Testis (tissue), 5 donors: ENCODE data around the gene CERS5. TPM values are rescaled to one million over a fixed set of nuclear protein-coding genes. Genes with fewer than 3 reads are reported as not detected.

Experiments
- DNase-seq: peaks from one replicate; pipeline ENCODE4 v3.0.0-alpha.2; 2019
- H3K27ac ChIP-seq, 2 donors: fragments of 200-600 bp; sonication (generic); one replicate each; pipeline ENCODE4 v1.5.1; 2019
- H3K27me3 ChIP-seq: fragments of 200-600 bp; sonication (generic); one replicate; pipeline ENCODE4 v1.5.1; 2019
- H3K36me3 ChIP-seq: fragments of 200-600 bp; sonication (generic); one replicate; pipeline ENCODE4 v1.5.1; 2017; ENCODE audit warnings: low read depth; ENCODE audit errors: missing control alignments
- H3K4me1 ChIP-seq: fragments of 200-600 bp; sonication (generic); one replicate; pipeline ENCODE4 v1.5.1; 2019
- H3K4me3 ChIP-seq, 2 donors: fragments of 200-600 bp; sonication (generic); one replicate each; pipeline ENCODE4 v1.5.1; 2017 to 2019
- H3K9me3 ChIP-seq: fragments of 200-600 bp; sonication (generic); one replicate; pipeline ENCODE4 v1.5.1; 2017
- POLR2A ChIP-seq: fragments of 450-650 bp; IDR thresholded peaks from one replicate; pipeline ENCODE4 v1.6.1; 2017; ENCODE audit warnings: antibody characterized with exemption, mild to moderate bottlenecking, moderate library complexity
- WGBS, 2 donors: methylation state at CpG; one replicate each; pipeline ENCODE4 v1.1.5; 2018; 5-methylcytosine and 5-hydroxymethylcytosine counted together
- intact Hi-C: fragments of 100-400 bp; cut with DNase I; formaldehyde crosslinking; loops from one replicate; pipeline ENCODE4 v1.15.1; 2023; ENCODE audit warnings: low total_unique reads
- long read RNA-seq, 2 donors: transcript quantifications; one replicate each; lab custom pipeline, GENCODE V29; 2026
- polyA plus RNA-seq: library from polyadenylated mRNA; stranded (reverse); fragments of 350-450 nt; fragmentation: Illumina TruSeq; extraction: RNeasy Lipid Tissue Mini Kit (QIAGEN cat#74804); gene quantifications from one replicate; pipeline ENCODE4 v1.2.3, GENCODE V29; 2014; ENCODE audit warnings: low read depth, low replicate concordance; ENCODE audit not compliant: insufficient read depth
- total RNA-seq, 2 donors: library from RNA; depleted of rRNA; stranded (reverse); fragments of >200 nt; gene quantifications; one replicate each; pipeline ENCODE4 v1.2.3, GENCODE V29; 2016
- TF ChIP-seq, protein P1 (sequence below), 3 experiments: fragments of 450-650 bp in 2 of 3; fragments of 200-600 bp in 1 of 3; sonication (generic) in 1 of 3; IDR thresholded peaks; one replicate each; pipeline ENCODE4 v1.5.1; 2016 to 2019; ENCODE audit warnings: antibody characterized with exemption in 3 of 3, mild to moderate bottlenecking in 2 of 3, moderate library complexity in 1 of 3

Gene CERS5, protein sequence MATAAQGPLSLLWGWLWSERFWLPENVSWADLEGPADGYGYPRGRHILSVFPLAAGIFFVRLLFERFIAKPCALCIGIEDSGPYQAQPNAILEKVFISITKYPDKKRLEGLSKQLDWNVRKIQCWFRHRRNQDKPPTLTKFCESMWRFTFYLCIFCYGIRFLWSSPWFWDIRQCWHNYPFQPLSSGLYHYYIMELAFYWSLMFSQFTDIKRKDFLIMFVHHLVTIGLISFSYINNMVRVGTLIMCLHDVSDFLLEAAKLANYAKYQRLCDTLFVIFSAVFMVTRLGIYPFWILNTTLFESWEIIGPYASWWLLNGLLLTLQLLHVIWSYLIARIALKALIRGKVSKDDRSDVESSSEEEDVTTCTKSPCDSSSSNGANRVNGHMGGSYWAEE
- total RNA-seq (10 to 100 TPM; 34.3 to 36.5 TPM), polyA plus RNA-seq (33.5 TPM)
- long read RNA-seq, donor 1, transcript CERS5-201 (10 exons, 2,051 nt), result major isoform, 13 of 244 reads
- long read RNA-seq, donor 1, partial matches to known transcripts, result 68 of 244 reads
- long read RNA-seq, donor 1, other reads (novel, unspliced or antisense), result 162 of 244 reads
- long read RNA-seq, donor 2, transcript CERS5-201 (10 exons, 2,051 nt), result major isoform, 9 of 9 reads
- long read RNA-seq, donor 2, partial matches to known transcripts, result 0 of 9 reads
- long read RNA-seq, donor 2, other reads (novel, unspliced or antisense), result 0 of 9 reads

DNA sequence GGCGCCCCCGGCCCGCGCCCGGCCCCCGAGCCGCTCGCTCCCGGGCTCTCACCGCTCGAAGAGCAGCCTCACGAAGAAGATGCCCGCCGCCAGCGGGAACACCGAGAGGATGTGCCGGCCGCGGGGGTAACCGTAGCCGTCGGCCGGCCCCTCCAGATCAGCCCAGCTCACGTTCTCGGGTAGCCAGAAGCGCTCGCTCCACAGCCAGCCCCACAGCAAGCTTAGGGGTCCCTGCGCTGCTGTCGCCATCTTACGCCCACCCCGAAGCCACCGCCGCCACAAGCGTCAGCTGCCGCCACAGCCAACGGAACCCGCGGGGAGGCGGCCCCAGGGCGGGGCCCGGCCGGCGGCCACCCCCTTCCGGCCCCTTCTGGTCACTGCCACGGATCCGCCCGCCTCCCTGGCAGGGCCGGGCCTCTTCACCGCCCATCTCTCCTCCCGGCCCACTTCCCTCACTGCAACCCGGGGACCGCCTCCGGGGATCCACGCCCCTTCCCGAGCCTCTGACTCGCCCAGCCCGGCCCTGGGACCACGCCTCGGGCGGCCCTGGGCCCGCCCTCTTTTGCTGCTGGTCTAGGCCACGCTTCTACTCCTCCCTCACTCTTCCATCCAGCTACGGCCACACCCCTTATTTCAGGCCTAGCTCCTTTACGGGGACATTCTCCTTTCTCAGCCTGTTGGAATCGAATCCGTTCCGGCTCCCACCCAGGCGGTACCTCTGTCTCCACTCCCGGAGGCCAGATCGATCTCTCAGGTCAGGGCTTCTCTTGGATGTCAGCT is at the start of gene CERS5:
CERS5 (minus strand) TSS at position 321 of the 780 bp plus-strand sequence; CDS start at position 249, 72 bp downstream.
- WGBS, 2 donors, result 0 to 1% methylated on average over 11 to 69 of the region's 70 CpGs
- Histone ChIP-seq H3K27ac (peak within 1 kb of the TSS; percentile 91 to 92), H3K4me1 (peaks cover 9% of the 10 kb centered on the region), H3K9me3 (no peaks in the 10 kb centered on the region), H3K4me3 (peak within 1 kb of the TSS; percentile 73 to 95), H3K27me3 (no peaks in the 10 kb centered on the region), H3K36me3 (no peaks in the 10 kb centered on the region)
- no peak for TF ChIP-seq POLR2A
- TF ChIP-seq, protein P1, sequence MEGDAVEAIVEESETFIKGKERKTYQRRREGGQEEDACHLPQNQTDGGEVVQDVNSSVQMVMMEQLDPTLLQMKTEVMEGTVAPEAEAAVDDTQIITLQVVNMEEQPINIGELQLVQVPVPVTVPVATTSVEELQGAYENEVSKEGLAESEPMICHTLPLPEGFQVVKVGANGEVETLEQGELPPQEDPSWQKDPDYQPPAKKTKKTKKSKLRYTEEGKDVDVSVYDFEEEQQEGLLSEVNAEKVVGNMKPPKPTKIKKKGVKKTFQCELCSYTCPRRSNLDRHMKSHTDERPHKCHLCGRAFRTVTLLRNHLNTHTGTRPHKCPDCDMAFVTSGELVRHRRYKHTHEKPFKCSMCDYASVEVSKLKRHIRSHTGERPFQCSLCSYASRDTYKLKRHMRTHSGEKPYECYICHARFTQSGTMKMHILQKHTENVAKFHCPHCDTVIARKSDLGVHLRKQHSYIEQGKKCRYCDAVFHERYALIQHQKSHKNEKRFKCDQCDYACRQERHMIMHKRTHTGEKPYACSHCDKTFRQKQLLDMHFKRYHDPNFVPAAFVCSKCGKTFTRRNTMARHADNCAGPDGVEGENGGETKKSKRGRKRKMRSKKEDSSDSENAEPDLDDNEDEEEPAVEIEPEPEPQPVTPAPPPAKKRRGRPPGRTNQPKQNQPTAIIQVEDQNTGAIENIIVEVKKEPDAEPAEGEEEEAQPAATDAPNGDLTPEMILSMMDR (IDR thresholded peaks at IDR 0.05), result peak; percentile 28 to 46 (median 41)
- peak; percentile 98 for DNase-seq
- intact Hi-C loops, result no loop called here

DNA sequence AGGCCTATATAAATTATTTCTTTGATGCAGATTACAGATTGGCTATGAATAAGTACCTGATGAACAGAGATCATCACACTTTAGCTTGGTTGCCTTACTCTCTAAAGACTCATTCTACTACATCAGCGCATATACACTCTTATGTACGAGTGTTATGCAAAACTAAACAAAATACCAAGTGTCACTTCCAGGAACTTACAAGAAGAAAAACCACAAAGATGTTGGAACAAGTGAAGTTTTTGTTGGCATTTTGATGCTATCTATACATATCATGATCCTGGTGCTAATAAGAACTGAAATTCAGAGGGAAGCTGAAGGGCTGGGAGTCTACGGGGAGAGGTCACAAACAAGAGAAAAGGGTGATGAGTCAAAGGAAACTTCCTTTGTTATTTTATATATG is 47.9 kb upstream of the CERS5 start:
- H3K27me3 ChIP-seq, result no peaks in the 10 kb centered on the region
- intact Hi-C loops, result no loop called here
- no peak for DNase-seq
- no peaks in the 10 kb centered on the region for H3K9me3 ChIP-seq
- no peak overlapping the region for H3K4me3 ChIP-seq
- no peaks in the 10 kb centered on the region for H3K36me3 ChIP-seq
- TF ChIP-seq, protein P1 (IDR thresholded peaks at IDR 0.05), result no peak
- no peak for TF ChIP-seq POLR2A
- H3K4me1 ChIP-seq, result peaks cover 5% of the 10 kb centered on the region
- H3K27ac ChIP-seq, result no peak overlapping the region
- WGBS, 2 donors, result 77 to 84% methylated on average over 3 of the region's 3 CpGs

DNA sequence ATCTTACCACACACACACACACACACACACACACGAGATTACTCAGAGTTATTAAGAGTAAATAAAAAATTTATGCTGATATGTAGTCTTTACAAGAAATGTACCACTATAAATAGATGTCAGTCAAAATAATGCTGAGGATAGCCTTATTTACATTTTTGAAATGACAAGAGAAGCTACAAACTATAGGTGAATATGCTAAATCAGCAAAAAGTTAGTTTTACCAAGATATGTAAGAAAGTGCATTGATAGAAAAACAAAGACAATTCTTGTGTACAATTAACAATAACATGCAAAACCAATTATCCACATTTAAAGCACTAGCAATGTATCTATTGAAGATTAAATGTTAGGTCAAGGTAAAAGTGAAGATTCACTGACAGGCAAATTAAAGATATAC is 46.8 kb upstream of the CERS5 start:
- Histone ChIP-seq H3K27ac (no peak overlapping the region), H3K4me3 (no peak overlapping the region), H3K4me1 (no peaks in the 10 kb centered on the region), H3K27me3 (no peaks in the 10 kb centered on the region), H3K36me3 (no peaks in the 10 kb centered on the region), H3K9me3 (no peaks in the 10 kb centered on the region)
- no peak for DNase-seq
- intact Hi-C loops, result no loop called here
- WGBS, 2 donors, result 35 to 52% methylated on average over 1 of the region's 1 CpG
- no peak for TF ChIP-seq POLR2A
- TF ChIP-seq, protein P1 (IDR thresholded peaks at IDR 0.05), result no peak

DNA sequence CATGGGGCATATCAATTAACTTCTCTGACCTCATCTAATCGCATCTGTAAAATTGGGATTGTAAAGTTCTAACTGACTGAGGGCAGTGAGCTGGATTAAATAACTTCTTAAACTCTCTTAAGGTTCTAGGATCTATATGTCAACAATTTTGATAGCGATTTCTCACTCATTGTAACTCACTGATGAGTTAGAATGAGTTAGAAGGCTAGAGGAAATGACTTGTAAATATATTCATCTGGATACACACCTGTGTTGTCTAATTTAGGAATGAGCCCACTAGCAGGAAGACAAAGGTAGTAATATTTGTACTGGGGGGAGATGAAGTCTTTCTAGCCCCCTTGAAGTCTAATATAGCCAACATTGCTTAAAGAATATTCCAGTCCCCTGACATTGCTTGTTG is 46.3 kb upstream of the CERS5 start:
- 96 to 97% methylated on average over 2 of the region's 2 CpGs for WGBS, 2 donors
- no peak for DNase-seq
- no peaks in the 10 kb centered on the region for H3K27me3 ChIP-seq
- intact Hi-C loops, result no loop called here
- no peaks in the 10 kb centered on the region for H3K9me3 ChIP-seq
- no peaks in the 10 kb centered on the region for H3K4me1 ChIP-seq
- H3K36me3 ChIP-seq, result no peaks in the 10 kb centered on the region
- TF ChIP-seq, protein P1 (IDR thresholded peaks at IDR 0.05), result no peak
- no peak for TF ChIP-seq POLR2A
- no peak overlapping the region for H3K4me3 ChIP-seq
- no peak overlapping the region for H3K27ac ChIP-seq
